GM12801 (cell line): ENCODE results near the gene OR9I1.

Source experiments
- CTCF ChIP-seq: IDR thresholded peaks from one replicate; pipeline ENCODE4 v1.5.1; 2011; ENCODE audit warnings: control low read depth; ENCODE audit not compliant: insufficient read length; ENCODE audit errors: extremely low read depth

Gene OR9I1

GRCh38 chr11:58125469-58125868 is at the start of gene OR9I1:
Gene OR9I1 (minus strand): TSS chr11:58125530. CDS start chr11:58119444, 6,086 bp downstream.
- no peak for TF ChIP-seq CTCF

GRCh38 chr11:58165504-58166106 is 40.3 kb upstream of the OR9I1 start:
- TF ChIP-seq CTCF = no peak

GRCh38 chr11:58164990-58165389 is 39.7 kb upstream of the OR9I1 start:
- TF ChIP-seq CTCF = no peak

GRCh38 chr11:58164389-58164788 is 39.1 kb upstream of the OR9I1 start:
- TF ChIP-seq CTCF = no peak

GRCh38 chr11:58152781-58153180 is 27.5 kb upstream of the OR9I1 start:
- no peak for TF ChIP-seq CTCF

- no peak for TF ChIP-seq CTCF
Observed at GRCh38 chr11:58142761-58143160, 17.4 kb upstream of the OR9I1 start.

- no peak for TF ChIP-seq CTCF
Observed at GRCh38 chr11:58135171-58135570, 9.8 kb upstream of the OR9I1 start.
